ENCODE measurements around the gene PAXX. TPM values are rescaled to one million over a fixed set of nuclear protein-coding genes. Genes with fewer than 3 reads are reported as not detected.

PAXX gene
- total RNA-seq, 1 donor from 2014 or later: 57.3 TPM

GRCh38 chr9:136952876-136953770, 39.1 kb upstream of the PAXX start:
- DNase-seq (ENCODE audit: low read depth): no peak

GRCh38 chr9:136953771-136954269, 38.4 kb upstream of the PAXX start:
- DNase-seq (ENCODE audit: low read depth): no peak

GRCh38 chr9:136954270-136955083, 37.7 kb upstream of the PAXX start:
- no peak for DNase-seq (ENCODE audit: low read depth)

GRCh38 chr9:136955202-136955942, 36.9 kb upstream of the PAXX start:
- no peak for DNase-seq (ENCODE audit: low read depth)

DNA sequence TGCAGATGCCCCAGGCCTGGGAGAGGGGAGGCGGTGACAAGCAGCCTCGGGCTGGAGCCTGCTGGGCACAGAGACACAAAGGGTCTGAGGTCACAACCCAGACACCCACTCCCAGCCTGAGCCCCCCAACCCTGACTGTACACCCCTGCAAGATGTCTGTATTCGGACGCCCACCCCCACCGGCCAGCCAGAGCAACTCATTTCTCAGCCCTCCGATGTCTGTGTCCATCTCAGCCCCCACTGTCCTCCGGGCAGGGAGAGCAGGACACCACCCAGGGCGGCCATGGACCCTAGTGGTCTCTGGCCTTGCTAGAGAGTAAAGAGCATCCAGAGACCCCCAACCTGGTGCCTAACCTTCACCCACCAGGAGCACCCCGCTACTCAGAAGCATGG, 36.3 kb upstream of the PAXX start:
- DNase-seq (ENCODE audit: low read depth): no peak

GRCh38 chr9:136956604-136957003, 35.6 kb upstream of the PAXX start:
- DNase-seq (ENCODE audit: low read depth): no peak

- DNase-seq (ENCODE audit: low read depth): no peak
These were observed 34.8 kb upstream of the PAXX start for GRCh38 chr9:136957461-136957860.

GRCh38 chr9:136957901-136958300, 34.3 kb upstream of the PAXX start:
- no peak for DNase-seq (ENCODE audit: low read depth)

- no peak for DNase-seq (ENCODE audit: low read depth)
These were observed 33.7 kb upstream of the PAXX start for GRCh38 chr9:136958473-136958872.

GRCh38 chr9:136958898-136959850, 33.0 kb upstream of the PAXX start:
- DNase-seq (ENCODE audit: low read depth): no peak

GRCh38 chr9:136960212-136960937, 31.8 kb upstream of the PAXX start:
- peak; percentile 39 for DNase-seq (ENCODE audit: low read depth)

DNA sequence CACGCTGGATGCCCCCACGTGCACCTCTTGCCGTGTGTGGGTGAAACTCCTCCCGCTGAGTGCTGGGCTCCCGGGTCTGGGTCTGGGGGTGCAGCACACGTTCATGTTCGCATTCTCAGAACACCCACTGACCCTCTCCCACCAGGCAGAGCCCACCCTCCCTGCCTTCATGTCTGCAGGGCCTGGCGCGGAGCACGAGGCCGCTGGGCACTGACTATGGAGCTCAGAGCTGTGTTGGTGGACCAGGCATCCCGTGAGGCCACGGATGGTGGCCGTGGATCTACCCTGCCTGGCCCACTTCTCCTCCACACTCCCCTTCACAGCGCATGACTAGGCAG, 31.3 kb upstream of the PAXX start:
- DNase-seq (ENCODE audit: low read depth): no peak

- no peak for DNase-seq (ENCODE audit: low read depth)
These were observed 30.8 kb upstream of the PAXX start for GRCh38 chr9:136961279-136962065.

- DNase-seq (ENCODE audit: low read depth): no peak
These were observed 30.1 kb upstream of the PAXX start for GRCh38 chr9:136962163-136962562.

- DNase-seq (ENCODE audit: low read depth): peak; percentile 59
These were observed 29.4 kb upstream of the PAXX start for GRCh38 chr9:136962701-136963248.

DNA sequence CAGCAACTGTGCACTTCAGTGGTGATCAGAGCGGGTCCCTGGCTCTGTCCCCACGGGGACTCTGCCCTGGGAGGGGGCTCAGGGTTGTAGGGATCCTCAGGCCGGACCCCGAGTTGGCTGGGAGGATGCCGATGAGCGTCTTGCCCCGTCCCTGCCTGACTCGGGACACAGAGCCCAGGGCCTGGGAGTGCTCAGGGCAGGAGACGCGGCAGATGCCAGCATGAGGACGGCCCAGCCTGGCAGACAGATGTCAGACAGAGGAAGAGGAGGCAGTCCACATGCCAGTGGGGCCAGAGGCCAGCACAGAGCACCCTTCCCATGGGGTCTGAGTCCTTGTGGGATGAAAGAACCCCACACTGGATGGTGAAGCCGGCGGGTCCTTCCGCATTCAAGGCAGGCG, 28.9 kb upstream of the PAXX start:
- no peak for DNase-seq (ENCODE audit: low read depth)

GRCh38 chr9:136963751-136964150, 28.5 kb upstream of the PAXX start:
- DNase-seq (ENCODE audit: low read depth): no peak

DNA sequence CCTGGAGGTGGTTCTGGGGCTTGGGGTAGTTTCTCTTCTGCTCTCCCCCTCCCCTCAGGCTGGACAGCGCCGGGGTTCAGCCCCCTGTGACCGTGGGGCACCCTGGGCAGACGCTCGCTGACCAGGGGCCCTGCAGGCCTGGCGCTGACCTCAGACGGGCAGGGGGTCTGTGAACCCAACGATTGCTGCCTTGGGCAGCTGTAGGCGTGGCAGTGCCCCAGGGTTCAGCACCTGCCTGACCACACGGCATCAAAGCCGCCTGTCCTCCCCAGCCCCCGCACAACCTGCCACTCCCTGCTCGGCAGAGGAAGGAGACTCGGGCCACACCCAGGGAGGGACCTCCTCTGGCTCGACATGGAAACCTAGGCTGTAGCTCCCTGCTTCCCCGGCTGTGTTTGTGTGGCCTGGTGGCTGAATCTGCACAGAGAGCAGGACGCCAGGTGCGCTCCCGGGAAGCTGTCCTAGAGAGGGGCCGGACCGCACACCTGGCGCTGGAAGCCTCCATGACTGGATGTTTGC, 28.0 kb upstream of the PAXX start:
- no peak for DNase-seq (ENCODE audit: low read depth)
